HG02970 (cell line): ENCODE data around the gene GLMN.

Source experiments
- ATAC-seq: cut with Tn5 transposase; IDR thresholded peaks from one replicate; pipeline ENCODE4 v1.9.1; 2021; ENCODE audit warnings: mild to moderate bottlenecking, moderate library complexity, moderate number of reproducible peaks; ENCODE audit not compliant: unreplicated experiment, low FRiP score

GLMN gene

GRCh38 chr1:92203105-92203504 lies 95.7 kb downstream of the GLMN start:
- ATAC-seq, result no peak

- no peak for ATAC-seq
Observed at GRCh38 chr1:92201973-92202372, 96.8 kb downstream of the GLMN start.
